ENCODE measurements around the gene ADORA3. TPM values are rescaled to one million over a fixed set of nuclear protein-coding genes. Genes with fewer than 3 reads are reported as not detected.

Gene ADORA3
- total RNA-seq, 1 donor, result not detected

- no peak for TF ChIP-seq CTCF (IDR thresholded peaks at IDR 0.05; ENCODE audit: insufficient read depth, low read depth, low read length)
- DNase-seq (ENCODE audit: low read depth), result peak; percentile 18
- peak overlapping the region; percentile 42 for H3K4me3 ChIP-seq (ENCODE audit: low read depth, low read length)
These were observed 12.0 kb upstream of the ADORA3 start for GRCh38 chr1:111515291-111516004.

GRCh38 chr1:111513410-111514020 lies 10.1 kb upstream of the ADORA3 start:
- no peak overlapping the region for H3K4me3 ChIP-seq (ENCODE audit: low read depth, low read length)
- TF ChIP-seq CTCF (IDR thresholded peaks at IDR 0.05; ENCODE audit: insufficient read depth, low read depth, low read length), result no peak
- no peak for DNase-seq (ENCODE audit: low read depth)

GRCh38 chr1:111512931-111513330 lies 9.5 kb upstream of the ADORA3 start:
- DNase-seq (ENCODE audit: low read depth), result no peak
- H3K4me3 ChIP-seq (ENCODE audit: low read depth, low read length), result no peak overlapping the region
- TF ChIP-seq CTCF (IDR thresholded peaks at IDR 0.05; ENCODE audit: insufficient read depth, low read depth, low read length), result no peak

- no peak overlapping the region for H3K4me3 ChIP-seq (ENCODE audit: low read depth, low read length)
- TF ChIP-seq CTCF (IDR thresholded peaks at IDR 0.05; ENCODE audit: insufficient read depth, low read depth, low read length), result no peak
- no peak for DNase-seq (ENCODE audit: low read depth)
These were observed 8.9 kb upstream of the ADORA3 start for GRCh38 chr1:111512132-111512889.

GRCh38 chr1:111511370-111511769 lies 7.9 kb upstream of the ADORA3 start:
- TF ChIP-seq CTCF (IDR thresholded peaks at IDR 0.05; ENCODE audit: insufficient read depth, low read depth, low read length), result no peak
- H3K4me3 ChIP-seq (ENCODE audit: low read depth, low read length), result no peak overlapping the region
- no peak for DNase-seq (ENCODE audit: low read depth)

GRCh38 chr1:111509997-111510375 lies 6.6 kb upstream of the ADORA3 start:
- DNase-seq (ENCODE audit: low read depth), result peak; percentile 9
- TF ChIP-seq CTCF (IDR thresholded peaks at IDR 0.05; ENCODE audit: insufficient read depth, low read depth, low read length), result no peak
- H3K4me3 ChIP-seq (ENCODE audit: low read depth, low read length), result no peak overlapping the region

Measured in fibroblast of villous mesenchyme (primary cell).